Measurements from ENCODE around the gene MED16. TPM values are rescaled to one million over a fixed set of nuclear protein-coding genes. Genes with fewer than 3 reads are reported as not detected.
A peak's percentile ranks its signal among the peaks of the same experiment; 100 is the strongest.

The MED16 gene
- total RNA-seq, 1 donor from 2014 or later, result 41.4 TPM

- H2AFZ ChIP-seq (ENCODE audit: low read depth, low read length), result peak within 1 kb of the TSS; percentile 47
- peaks cover 3% of the 10 kb centered on the region for H4K20me1 ChIP-seq (ENCODE audit: insufficient read depth, low read length)
- peaks cover 3% of the 10 kb centered on the region for H3K27me3 ChIP-seq (ENCODE audit: insufficient read depth, low read length)
- no peaks in the 10 kb centered on the region for H3K79me2 ChIP-seq (ENCODE audit: insufficient read depth, low read length)
- FAIRE-seq, result no peak
- no peaks in the 10 kb centered on the region for H3K36me3 Mint-ChIP-seq (ENCODE audit: low read depth, unreplicated experiment)
- peak within 1 kb of the TSS; percentile 34 for H3K4me3 Mint-ChIP-seq (ENCODE audit: unreplicated experiment)
- no peak within 1 kb of the TSS for H3K9ac ChIP-seq (ENCODE audit: low read length)
- H3K36me3 ChIP-seq (ENCODE audit: insufficient read depth, low read length), result no peaks in the 10 kb centered on the region
- TF ChIP-seq CTCF (IDR thresholded peaks at IDR 0.05; ENCODE audit: insufficient read depth, low read depth, low read length) (no peak), EZH2 (IDR thresholded peaks at IDR 0.05; ENCODE audit: insufficient read depth, low read length) (peak; percentile 19)
- no peaks in the 10 kb centered on the region for H3K4me1 ChIP-seq (ENCODE audit: insufficient read depth, low read length)
- peak within 1 kb of the TSS; percentile 10 for H3K4me3 ChIP-seq (ENCODE audit: insufficient read depth, low read depth, low read length)
- no peak for DNase-seq (ENCODE audit: low read depth)
- no peak within 1 kb of the TSS for H3K27ac ChIP-seq (ENCODE audit: low read depth, low read length)
- H3K27me3 Mint-ChIP-seq (ENCODE audit: low read depth, unreplicated experiment), result peaks cover 13% of the 10 kb centered on the region
- H3K4me1 Mint-ChIP-seq (ENCODE audit: low read depth, unreplicated experiment), result no peaks in the 10 kb centered on the region
- peak within 1 kb of the TSS; percentile 60 for H3K4me2 ChIP-seq (ENCODE audit: low read length)
- H3K27ac Mint-ChIP-seq (ENCODE audit: unreplicated experiment), result no peak within 1 kb of the TSS
- H3K9me3 Mint-ChIP-seq (ENCODE audit: unreplicated experiment), result no peaks in the 10 kb centered on the region
- no peaks in the 10 kb centered on the region for H3K9me3 ChIP-seq (ENCODE audit: insufficient read depth, low read depth, low read length)
Observed at GRCh38 chr19:858868-859843, 33.8 kb downstream of the MED16 start, which contains the start of gene CFD. TSS of gene CFD (plus strand) at chr19:859664. CDS start at chr19:859690, 26 bp downstream.

GRCh38 chr19:858284-858683 lies 34.7 kb downstream of the MED16 start:
- TF ChIP-seq CTCF (IDR thresholded peaks at IDR 0.05; ENCODE audit: insufficient read depth, low read depth, low read length) (no peak), EZH2 (IDR thresholded peaks at IDR 0.05; ENCODE audit: insufficient read depth, low read length) (no peak)
- Histone ChIP-seq H3K27me3 (ENCODE audit: insufficient read depth, low read length) (peaks cover 3% of the 10 kb centered on the region), H3K4me2 (ENCODE audit: low read length) (no peak overlapping the region), H3K36me3 (ENCODE audit: insufficient read depth, low read length) (no peaks in the 10 kb centered on the region), H3K4me3 (ENCODE audit: insufficient read depth, low read depth, low read length) (no peak overlapping the region), H3K9me3 (ENCODE audit: insufficient read depth, low read depth, low read length) (no peaks in the 10 kb centered on the region), H3K9ac (ENCODE audit: low read length) (no peak overlapping the region), H3K27ac (ENCODE audit: low read depth, low read length) (no peak overlapping the region), H2AFZ (ENCODE audit: low read depth, low read length) (no peak overlapping the region), H3K4me1 (ENCODE audit: insufficient read depth, low read length) (no peaks in the 10 kb centered on the region), H3K79me2 (ENCODE audit: insufficient read depth, low read length) (no peaks in the 10 kb centered on the region), H4K20me1 (ENCODE audit: insufficient read depth, low read length) (peaks cover under 1% of the 10 kb centered on the region)
- Mint-ChIP-seq H3K4me3 (ENCODE audit: unreplicated experiment) (no peak overlapping the region), H3K4me1 (ENCODE audit: low read depth, unreplicated experiment) (no peaks in the 10 kb centered on the region), H3K36me3 (ENCODE audit: low read depth, unreplicated experiment) (no peaks in the 10 kb centered on the region), H3K9me3 (ENCODE audit: unreplicated experiment) (no peaks in the 10 kb centered on the region), H3K27me3 (ENCODE audit: low read depth, unreplicated experiment) (peaks cover 13% of the 10 kb centered on the region), H3K27ac (ENCODE audit: unreplicated experiment) (no peak overlapping the region)
- no peak for FAIRE-seq
- no peak for DNase-seq (ENCODE audit: low read depth)

All from astrocyte (in vitro differentiated cells and primary cell).